Measurements from ENCODE around the gene CRIP1.

The CRIP1 gene

DNA sequence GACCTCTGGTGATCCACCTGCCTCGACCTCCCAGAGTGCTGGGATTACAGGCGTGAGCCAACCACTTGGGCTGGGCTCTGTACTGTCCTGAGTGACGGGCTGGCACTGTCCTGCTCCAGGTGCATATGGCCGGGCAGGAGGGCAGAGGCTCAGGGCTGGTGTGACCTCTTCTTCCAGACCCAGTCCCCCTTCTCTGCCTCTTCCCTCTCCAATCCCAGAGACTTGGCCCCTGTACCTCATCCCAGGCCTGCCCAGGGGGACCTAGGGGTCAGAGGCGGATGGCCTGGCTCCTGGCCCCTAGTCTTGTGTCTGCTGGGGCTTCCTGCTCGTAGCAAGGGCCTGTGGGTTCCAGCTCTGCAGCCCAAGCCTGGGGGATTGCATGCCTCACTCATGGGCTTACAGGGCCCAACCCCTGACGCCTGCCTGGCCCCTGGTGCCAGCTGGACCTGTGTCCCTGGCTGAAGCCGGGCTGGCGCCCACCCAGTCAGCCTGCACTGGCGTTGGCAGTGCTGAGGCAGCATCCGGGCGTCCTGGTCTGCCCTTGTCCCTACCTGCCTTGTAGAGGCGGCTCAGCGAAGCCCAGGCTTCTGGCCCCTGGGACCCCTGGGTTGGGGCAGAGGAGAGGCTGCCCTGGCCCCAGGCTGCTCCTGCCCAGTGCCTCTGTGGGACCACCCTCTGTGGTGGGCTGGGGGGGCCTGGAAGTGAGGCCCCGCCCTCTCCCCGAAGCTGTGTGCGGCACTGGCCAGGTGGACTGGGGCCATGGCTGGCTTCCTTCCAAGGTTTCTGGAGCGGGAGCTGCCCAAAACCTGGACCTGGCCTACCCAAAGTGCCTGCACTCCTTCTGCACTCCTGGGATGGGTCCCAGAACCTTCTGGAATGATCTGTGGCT is 8.7 kb downstream of the CRIP1 start:
- no peak for FAIRE-seq

DNA sequence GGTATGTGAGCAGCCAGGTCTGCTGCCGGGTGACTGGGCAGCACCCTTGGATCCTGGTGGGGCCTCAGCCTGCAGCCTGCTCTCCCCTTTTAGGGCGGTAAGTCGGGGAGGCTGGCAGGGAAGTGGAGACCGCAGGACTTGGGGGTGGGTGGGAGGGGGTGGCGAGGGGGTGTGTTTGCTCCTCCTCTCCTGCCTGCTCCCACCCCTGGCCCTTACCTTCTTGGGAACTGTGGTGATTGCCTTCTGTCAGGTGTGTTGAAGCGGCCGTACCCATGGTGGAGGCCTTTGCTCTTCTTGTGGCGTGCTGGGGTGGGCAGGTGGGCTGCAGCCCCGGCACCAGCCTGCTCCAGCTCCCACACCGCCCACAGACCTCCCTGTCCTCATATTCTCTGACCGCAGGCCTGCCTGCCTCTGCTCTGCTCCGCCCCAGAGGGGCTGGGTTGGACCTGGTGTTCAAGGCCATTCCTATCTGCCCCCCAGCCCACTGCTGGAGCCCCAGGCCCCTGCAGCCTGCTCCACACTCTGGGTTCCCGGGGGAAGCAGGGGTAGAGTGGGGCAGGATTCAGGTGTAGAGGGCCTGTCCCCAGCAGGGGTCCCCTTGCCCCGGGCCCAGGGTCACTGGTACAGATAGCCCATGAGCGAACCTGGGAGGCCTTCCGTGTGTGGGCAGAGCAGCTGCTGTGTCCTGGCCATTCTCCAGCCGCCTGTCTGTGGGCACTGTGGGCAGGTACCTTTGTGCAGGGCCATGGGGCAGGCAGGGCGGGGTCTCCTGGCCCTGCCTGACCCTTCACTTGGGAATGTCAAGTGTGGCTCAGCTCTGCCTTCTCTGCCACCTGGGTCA is 9.5 kb downstream of the CRIP1 start:
- FAIRE-seq = no peak

DNA sequence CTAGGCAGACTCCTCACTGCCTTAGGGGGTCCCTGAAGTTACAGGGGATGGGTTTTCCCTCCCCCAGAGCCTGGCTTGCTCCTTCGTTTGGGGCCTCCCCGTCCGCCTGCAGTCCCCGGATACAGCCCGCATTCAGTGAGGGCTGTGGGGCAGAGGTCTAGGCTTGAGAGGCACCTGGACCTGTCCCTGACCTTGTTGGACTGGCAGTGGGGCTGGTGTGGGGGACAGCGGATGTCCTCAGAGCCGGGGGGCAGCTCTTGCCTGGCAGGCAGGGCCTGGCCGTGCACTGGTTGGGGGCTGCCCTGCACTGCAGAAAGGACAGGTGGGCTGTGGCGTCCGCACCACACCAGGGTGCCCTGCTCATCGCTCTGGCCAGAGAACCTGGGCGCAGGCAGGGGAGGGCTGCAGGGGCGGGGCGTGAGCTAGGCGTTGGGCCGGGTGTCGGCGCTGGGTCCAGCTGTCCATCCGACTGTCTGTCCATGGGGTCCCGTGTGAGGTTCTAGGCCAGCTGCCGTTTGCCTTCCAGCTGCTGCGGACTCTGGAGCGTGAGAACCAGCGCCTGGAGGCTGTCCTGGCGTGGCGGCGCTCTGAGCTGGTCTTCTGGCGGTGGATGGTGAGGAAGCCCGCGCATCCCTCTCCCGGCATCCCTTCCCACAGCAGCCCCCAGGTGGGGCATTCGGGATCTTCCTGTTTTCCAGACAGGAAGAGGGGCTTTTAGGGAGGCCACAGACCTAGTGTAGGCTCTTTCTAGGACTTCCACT is 10.3 kb downstream of the CRIP1 start:
- no peak for FAIRE-seq

DNA sequence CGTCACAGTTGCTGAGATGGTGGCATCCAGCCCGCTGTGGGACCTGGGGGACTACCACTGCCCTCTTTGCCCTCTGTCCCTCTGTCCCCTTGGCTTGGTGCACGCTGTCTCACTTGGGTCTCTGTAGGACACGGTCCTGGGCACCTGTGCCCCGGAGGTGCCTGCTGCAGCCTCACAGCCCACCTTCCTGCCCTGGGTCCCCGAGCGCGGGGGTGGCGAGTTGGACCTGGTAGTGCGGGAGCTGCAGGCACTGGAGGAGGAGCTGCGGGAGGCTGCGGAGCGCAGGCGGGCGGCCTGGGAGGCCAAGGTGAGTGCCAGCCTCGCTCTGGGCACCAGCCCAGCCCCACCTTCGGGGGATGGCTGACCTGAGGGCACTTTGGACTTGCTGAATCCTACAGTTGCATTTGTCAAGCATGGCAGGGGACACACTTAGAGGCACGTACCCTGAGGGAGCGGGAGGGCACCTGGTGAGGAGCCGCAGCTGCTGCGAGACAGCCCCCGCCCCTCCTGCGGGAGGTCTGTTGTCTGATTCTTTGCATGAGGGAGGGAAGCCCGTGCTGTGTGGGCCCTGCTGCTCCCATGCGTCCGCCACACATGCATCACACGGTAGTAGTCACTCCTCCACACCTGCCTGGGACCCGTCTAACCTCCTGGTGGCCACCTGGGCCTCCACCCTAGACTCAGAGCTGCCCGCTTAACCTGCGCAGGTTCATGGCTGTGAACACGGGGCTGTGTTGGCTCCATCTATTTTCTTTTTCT is 11.2 kb downstream of the CRIP1 start:
- FAIRE-seq = no peak

DNA sequence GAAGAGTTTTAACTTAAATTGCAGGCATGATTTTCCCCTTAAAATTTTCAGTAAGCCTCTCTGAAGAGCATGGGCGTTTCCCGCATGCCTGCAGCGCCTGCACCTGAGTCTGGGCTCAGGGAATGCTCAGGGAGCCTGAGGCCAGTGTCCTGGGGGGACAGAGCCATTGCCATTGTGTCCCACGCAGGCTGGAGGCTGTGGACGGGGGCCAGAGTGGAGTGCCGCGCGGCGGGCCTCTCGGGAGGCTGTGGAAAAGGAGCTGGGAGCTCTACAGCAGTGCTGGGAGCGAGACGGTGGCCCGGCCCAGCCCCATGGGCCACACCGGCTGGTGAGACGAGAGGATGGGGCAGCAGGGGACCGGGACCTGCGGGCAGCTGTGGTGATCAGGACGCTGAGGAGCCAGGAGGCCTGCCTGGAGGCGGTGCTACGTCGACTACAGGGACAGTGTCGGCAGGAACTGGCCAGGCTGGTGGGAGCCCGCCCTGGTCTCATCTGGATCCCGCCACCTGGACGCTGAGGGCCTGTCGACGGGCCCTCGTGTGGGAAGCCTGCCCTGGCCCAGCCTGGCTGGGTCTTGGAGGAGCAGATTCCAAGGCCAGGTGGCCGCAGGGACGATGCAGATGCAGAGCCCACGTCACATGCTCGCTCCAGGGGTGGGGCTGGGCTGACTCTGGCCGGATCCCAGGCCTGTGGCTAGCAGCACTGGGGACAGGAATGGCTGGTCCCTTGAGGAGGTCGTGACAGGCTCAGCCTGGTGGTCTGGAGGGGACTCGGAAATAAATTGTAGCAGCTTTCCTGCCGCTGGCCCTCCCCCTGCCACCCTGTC is 12.0 kb downstream of the CRIP1 start:
- no peak for FAIRE-seq

DNA sequence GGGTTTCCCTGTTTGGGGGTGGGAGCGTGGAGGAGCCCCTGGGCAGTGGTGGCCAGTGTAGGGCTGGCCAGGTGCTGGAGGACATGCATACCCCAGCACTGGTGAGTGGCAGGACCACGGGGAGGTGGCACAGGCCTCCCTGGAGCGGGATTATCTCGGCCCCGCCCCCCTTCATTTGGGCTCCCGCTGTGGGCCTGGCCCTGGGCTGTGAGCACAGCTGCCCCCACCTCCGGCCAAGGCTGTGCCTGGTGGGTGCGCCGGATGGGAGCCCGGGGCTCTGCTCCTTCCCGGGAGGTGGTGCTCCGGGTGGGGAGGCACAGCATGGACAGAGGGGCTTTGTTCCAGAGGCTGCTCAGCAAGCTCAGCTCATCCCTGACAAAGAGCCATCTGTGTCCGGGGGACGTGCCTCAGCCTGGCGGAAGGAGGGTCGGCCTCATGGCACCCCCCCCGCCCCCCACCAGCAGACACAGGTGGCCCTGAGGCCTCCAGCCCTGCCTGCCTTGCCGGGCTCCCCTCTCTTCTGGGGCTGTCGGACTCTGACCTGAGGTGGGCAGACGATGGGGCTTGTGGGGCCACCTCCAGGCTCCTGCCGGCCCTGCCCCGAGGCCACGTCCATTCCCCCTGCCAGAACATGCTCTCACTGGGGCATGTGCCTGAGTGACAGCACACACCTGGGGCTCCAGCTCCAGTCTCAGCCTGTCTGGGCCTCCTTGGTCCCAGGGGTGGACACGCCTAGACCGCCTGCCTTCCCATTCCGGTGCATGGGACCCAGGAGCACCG is 12.8 kb downstream of the CRIP1 start:
- FAIRE-seq = no peak

DNA sequence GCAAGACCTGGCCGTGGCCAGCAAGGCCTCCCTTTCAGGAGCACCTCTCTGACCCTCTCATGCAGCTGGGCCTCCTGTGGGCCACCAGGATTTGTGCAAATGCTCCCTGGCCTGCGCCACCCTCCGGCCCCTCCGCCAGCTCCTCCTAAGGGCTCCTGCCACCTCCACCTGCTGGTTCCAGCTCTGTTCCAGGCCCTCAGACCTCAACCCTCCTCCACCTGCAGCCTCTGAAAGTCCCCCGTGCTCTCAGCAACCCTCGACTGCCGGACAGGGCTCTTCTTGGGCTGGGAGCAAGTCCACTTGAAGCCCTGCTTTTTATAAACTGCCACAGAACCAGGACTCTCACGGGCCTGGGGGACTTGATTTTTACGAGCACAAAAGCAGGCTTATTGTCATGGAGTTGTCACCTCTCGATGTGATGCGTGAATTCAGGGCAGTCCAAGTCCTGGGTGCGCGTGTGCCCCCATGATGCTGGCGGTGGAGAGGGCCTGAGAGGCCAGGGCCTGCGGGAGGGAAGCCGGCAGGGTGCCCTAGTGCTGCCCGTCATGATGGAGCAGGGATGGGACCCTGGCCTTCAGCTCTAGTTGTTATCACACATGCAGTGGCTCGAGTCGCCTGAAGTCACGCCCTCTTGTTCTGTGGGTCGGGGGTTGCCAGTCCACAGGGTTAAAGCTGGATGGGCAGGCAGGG is 13.5 kb downstream of the CRIP1 start:
- FAIRE-seq = no peak

DNA sequence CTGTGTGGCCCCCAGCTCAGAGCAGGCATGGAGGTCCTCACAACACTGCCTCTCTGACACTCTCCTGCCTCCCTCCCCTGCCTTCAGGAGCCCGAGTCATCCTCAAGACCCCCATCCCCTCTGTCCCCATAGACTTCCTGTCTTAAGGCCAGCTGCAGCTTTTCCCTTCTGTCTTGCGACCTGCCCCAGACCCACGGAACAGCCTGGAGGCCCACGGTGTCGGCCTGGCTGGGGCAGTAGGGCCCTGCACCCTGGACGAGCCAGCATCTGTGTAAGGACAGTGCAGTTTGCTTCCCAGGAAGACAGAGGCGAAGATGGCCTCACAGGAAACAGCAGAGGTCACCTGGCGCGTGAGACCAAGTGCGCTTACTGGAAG is 14.0 kb downstream of the CRIP1 start:
- no peak for FAIRE-seq

DNA sequence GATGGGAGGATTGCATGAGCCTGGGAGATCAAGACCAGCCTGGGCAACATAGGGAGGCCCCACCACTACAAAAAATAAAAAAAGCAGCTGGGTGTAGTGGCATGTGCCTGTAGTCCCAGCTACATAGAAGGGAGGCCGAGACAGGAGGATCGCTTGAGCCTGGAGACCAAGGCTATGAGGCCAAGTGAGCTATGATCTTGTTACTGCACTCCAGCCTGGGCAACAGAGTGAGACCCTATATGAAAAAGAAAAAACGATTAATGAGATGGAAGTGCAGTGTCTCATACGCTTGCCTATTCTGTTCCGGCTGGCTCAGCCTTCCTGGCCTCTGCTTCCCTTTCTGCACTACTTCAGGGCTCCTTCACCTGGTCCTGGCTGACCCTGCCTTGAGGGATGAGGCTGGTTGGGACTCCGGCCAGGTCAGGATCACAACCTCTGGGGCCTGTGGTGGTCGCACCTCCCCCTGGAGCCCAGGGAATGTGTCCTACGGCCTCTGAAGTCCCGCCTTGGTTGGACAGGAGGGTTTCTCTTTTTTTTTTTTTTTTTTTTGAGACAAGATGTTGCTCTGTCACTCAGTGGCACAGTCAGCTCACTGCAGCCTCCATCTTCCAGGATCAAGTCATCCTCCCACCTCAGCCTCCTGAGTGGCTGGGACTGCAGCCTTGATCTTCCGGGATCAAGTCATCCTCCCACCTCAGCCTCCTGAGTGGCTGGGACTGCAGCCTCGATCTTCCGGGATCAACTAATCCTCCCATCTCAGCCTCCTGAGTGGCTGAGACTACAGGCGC is 15.0 kb downstream of the CRIP1 start:
- no peak for FAIRE-seq

DNA sequence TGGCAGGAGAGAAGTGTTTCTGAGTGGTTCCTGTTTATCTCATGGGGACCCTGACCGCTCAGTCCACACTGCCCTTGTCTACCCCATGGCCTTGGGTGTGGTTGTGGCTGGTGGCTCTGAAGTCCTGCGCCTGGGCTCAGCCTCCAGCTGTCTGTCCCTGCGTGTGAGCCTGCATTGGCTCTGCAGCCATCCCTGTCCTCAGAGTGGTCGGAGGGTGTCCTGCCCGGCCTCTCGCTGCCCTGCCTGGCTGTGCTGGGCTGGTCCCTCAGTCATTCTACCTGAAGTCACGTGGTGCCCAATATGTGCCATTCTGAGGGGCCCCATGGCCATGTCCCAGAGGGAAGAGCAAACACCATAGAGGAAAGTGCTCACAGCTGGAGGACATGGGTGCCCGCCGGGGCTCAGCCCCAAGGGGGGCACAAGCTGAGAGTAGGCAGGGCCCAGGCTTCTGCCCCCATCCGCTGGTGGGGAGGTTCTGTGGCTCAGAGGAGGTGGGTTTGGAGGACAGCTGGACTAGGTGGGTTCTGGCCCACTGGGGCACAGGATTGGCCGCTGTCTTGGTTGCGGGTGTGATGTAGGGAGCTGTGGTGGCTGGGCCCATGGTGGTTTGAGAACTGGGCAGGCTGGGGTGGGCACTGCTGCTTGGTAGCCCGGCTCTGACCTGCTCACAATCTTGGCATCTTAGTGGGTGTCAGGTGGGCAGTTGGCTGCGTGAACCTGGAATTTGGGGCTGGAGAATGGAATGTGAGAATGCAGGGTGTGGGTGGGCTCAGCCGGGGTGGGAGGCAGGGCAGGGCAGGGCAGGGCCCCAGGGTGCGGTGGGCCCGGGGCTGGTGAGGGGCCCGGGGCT is 16.0 kb downstream of the CRIP1 start:
- FAIRE-seq = no peak

DNA sequence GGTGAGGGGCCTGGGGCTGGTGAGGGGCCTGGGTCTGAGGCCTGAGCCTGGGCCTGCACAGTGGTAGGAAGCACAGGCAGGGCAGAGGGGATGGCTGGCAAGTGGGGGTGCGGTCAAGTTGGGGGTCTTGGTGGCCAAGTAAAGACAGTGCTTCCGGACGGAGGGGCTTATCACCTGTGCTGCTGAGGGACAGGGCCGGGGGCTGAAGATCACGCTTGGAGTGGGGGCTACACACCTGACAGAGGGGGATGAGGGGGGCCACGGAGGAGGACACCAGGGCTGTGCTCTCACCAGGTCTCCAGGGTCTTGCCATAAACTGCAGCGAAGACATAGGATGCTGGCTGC is 16.6 kb downstream of the CRIP1 start:
- FAIRE-seq = no peak

DNA sequence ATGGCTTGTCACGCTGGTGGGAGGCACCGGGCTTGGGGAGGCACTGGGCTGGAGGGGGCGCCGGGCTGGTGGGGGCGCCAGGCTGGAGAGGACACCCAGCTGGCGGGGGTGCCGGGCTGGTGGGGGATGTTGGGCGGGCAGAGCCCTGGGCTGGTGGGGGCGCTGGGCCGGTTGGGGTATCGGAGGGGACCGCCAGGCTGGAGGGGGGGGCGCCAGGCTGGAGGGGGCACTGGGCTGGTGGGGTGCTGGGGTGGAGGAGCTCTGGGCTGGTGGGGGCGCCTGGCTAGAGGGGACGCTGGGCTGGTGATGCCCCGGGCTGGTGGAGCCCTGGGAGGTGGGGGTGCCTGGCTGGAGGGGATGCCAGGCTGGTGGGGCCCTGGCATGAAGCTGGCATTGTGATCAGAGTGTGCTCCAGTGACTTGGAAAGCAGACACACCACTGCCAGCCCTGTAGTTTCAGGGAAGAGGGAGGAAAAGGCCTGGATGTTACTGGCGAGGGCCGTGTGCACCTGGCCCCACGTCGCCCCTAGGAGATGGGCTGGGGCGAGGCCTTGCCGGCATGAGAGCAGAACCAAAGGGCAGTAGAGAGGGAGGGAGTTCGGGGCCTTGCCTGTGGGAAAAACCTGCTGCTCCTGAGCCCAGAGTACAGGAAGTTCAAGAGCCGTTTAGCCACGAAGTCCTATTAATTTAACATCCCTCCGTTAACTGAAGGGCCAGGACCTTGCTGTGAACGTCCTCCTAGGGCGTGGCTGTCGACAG is 17.4 kb downstream of the CRIP1 start:
- FAIRE-seq = no peak

DNA sequence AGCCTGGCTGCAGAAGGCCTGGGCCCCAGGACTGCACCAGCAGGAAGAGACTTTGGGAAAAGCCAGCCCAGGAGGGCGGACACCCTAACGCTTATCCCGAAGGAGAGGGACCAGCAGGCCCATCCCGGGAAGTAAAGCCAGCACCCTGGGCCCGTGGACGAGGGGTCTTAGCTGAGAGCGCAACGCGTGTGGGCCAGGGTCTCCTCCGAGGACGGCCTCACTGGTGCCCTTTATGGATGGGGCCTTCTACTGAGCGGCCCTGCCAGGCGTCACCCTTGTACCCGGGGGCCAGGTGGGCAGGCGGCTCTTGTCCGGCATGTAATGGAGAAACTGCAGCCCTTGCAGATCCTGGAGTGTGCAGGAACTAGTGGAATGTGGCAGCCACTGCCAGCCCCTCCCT is 18.4 kb downstream of the CRIP1 start:
- no peak for FAIRE-seq

DNA sequence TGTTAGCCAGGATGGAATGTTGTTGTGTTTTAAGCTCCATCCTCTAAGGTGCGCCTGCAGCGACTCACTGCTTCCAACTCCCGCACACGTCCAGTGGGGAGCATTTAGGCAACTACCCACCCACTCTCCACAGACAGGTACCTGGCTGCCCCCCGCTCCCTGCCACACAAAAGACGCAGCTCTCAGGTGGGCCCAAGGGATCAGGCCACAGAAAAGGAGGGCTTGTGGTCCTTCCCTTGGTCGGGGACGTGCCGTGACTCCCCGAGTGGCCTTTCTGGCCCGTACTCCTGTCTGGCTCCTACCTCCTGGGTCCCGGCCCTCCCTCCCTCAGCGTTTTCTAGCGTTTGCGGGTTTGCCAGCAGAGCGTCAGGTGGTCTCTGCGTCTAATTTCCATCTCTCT is 20.6 kb downstream of the CRIP1 start:
- FAIRE-seq = no peak

DNA sequence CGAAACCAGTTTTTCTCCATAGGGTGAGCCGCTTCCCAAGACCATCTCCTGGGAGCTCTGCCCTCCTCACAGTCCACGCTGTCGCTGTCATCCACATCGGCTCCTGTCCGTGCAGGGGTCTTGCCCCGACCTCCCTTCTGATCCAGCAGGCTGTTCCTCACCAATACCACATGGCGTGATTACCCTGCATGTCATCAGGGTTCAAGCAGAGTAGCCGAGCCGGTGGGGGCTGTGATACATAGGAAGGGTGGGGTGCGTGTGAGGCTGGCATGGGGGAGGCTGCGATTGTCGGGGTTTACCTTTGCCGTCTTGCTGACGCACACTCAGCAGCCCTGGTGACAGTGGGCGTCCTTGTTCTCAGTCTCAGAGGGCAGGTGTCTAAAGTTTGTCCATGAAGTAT is 21.4 kb downstream of the CRIP1 start:
- no peak for FAIRE-seq

DNA sequence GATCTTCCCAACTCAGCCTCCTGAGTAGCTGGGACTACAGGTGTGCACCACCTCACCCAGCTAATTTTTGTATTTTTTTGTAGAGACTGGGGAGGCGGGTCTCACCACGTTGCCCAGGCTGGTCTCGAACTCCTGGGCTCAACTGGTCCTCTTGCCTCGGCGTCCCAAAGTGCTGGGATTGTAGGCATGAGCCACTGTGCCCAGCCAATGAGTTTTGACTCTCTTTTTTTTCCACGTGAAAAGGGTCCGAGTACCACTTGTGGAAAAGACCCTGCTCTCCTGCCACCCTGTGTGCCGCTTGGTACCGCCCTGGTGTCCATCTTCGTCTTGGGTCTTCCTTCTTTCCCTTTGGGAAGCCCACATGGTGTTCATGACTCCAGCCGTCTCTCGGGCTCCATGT is 21.9 kb downstream of the CRIP1 start:
- FAIRE-seq = no peak

DNA sequence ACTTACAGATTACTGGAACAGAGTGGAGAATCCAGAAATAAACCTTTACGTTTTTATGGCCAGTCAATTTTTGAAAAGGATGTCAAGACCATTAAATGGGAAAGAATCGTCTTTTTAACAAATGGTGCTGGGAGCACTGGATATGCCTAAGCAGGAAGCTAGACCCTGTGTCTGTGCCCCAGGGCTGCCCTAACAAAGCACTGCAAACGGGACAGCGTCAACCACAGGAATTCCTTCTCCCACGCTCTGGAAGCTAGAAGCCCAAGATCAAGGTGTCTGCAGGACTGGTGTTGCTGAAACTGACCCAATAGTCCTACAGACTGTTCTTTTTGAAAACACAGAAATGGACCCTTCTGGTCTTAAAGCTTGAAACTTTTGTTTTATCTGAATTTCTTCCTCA is 30.4 kb downstream of the CRIP1 start:
- FAIRE-seq = no peak
